ENCODE measurements around the gene SLC29A1.
A peak's percentile ranks its signal among the peaks of the same experiment; 100 is the strongest.

The SLC29A1 gene

GRCh38 chr6:44216677-44217331 lies 6.6 kb upstream of the SLC29A1 start, which contains the start of gene MYMX:
Gene MYMX (plus strand): TSS chr6:44216926. CDS start chr6:44217472, 546 bp downstream.
- Histone ChIP-seq H3K27ac (ENCODE audit: low read length) (no peak within 1 kb of the TSS), H3K79me2 (ENCODE audit: insufficient read depth, low read length) (no peaks in the 10 kb centered on the region), H3K4me2 (ENCODE audit: insufficient read depth, low read length) (no peak within 1 kb of the TSS), H3K9ac (ENCODE audit: low read depth, low read length) (no peak within 1 kb of the TSS), H2AFZ (ENCODE audit: low read depth, low read length) (no peak within 1 kb of the TSS), H3K4me3 (ENCODE audit: low read depth in 1 of 2, low read length in 2 of 2) (no peak within 1 kb of the TSS), H4K20me1 (ENCODE audit: insufficient read depth, low read length) (no peaks in the 10 kb centered on the region), H3K27me3 (ENCODE audit: insufficient read depth, low read length, poor library complexity) (peaks cover 29% of the 10 kb centered on the region), H3K4me1 (ENCODE audit: insufficient read depth, low read length) (peaks cover 6% of the 10 kb centered on the region), H3K36me3 (ENCODE audit: insufficient read depth, low read length) (no peaks in the 10 kb centered on the region), H3K9me3 (ENCODE audit: insufficient read depth, low read length, severe bottlenecking) (no peaks in the 10 kb centered on the region)
- TF ChIP-seq EZH2 (IDR thresholded peaks at IDR 0.05; ENCODE audit: borderline replicate concordance, low read depth, low read length, severe bottlenecking) (no peak), CTCF (IDR thresholded peaks at IDR 0.05; ENCODE audit: borderline replicate concordance, extremely low read depth, low read length, poor library complexity, severe bottlenecking) (no peak)
- DNase-seq (no peak), ATAC-seq (ENCODE audit: insufficient read depth, low read depth) (no peak)

GRCh38 chr6:44217332-44218143 lies 5.9 kb upstream of the SLC29A1 start:
- no peak for TF ChIP-seq EZH2 (IDR thresholded peaks at IDR 0.05; ENCODE audit: borderline replicate concordance, low read depth, low read length, severe bottlenecking)
- TF ChIP-seq CTCF (IDR thresholded peaks at IDR 0.05; ENCODE audit: borderline replicate concordance, extremely low read depth, low read length, poor library complexity, severe bottlenecking): no peak
- Histone ChIP-seq H3K4me1 (ENCODE audit: insufficient read depth, low read length) (peaks cover 7% of the 10 kb centered on the region), H3K9me3 (ENCODE audit: insufficient read depth, low read length, severe bottlenecking) (no peaks in the 10 kb centered on the region), H2AFZ (ENCODE audit: low read depth, low read length) (no peak overlapping the region), H3K9ac (ENCODE audit: low read depth, low read length) (no peak overlapping the region), H3K4me2 (ENCODE audit: insufficient read depth, low read length) (no peak overlapping the region), H3K79me2 (ENCODE audit: insufficient read depth, low read length) (no peaks in the 10 kb centered on the region), H4K20me1 (ENCODE audit: insufficient read depth, low read length) (no peaks in the 10 kb centered on the region), H3K27me3 (ENCODE audit: insufficient read depth, low read length, poor library complexity) (peaks cover 29% of the 10 kb centered on the region), H3K27ac (ENCODE audit: low read length) (no peak overlapping the region), H3K36me3 (ENCODE audit: insufficient read depth, low read length) (no peaks in the 10 kb centered on the region), H3K4me3 (ENCODE audit: low read depth in 1 of 2, low read length in 2 of 2) (no peak overlapping the region)
- ATAC-seq (ENCODE audit: insufficient read depth, low read depth): no peak
- no peak for DNase-seq

GRCh38 chr6:44219053-44219814 lies 4.2 kb upstream of the SLC29A1 start:
- TF ChIP-seq CTCF (IDR thresholded peaks at IDR 0.05; ENCODE audit: borderline replicate concordance, extremely low read depth, low read length, poor library complexity, severe bottlenecking) (no peak), EZH2 (IDR thresholded peaks at IDR 0.05; ENCODE audit: borderline replicate concordance, low read depth, low read length, severe bottlenecking) (peak; percentile 32)
- 0 out of 2 replicates have a peak overlapping the region, but pooled peaks have one; percentile 12 for H3K9ac ChIP-seq (ENCODE audit: low read depth, low read length)
- H3K36me3 ChIP-seq (ENCODE audit: insufficient read depth, low read length): no peaks in the 10 kb centered on the region
- peaks cover 21% of the 10 kb centered on the region for H3K4me1 ChIP-seq (ENCODE audit: insufficient read depth, low read length)
- H3K27me3 ChIP-seq (ENCODE audit: insufficient read depth, low read length, poor library complexity): peaks cover 29% of the 10 kb centered on the region
- H3K79me2 ChIP-seq (ENCODE audit: insufficient read depth, low read length): peaks cover 6% of the 10 kb centered on the region
- H3K9me3 ChIP-seq (ENCODE audit: insufficient read depth, low read length, severe bottlenecking): no peaks in the 10 kb centered on the region
- H3K4me3 ChIP-seq (ENCODE audit: low read depth in 1 of 2, low read length in 2 of 2): no peak overlapping the region
- no peaks in the 10 kb centered on the region for H4K20me1 ChIP-seq (ENCODE audit: insufficient read depth, low read length)
- DNase-seq (peak; percentile 66), ATAC-seq (ENCODE audit: insufficient read depth, low read depth) (peak; percentile 10; the same call in 1 of the 3 replicates)
- no peak overlapping the region for H3K27ac ChIP-seq (ENCODE audit: low read length)
- no peak overlapping the region; the same call in 1 of the 2 replicates for H2AFZ ChIP-seq (ENCODE audit: low read depth, low read length)
- H3K4me2 ChIP-seq (ENCODE audit: insufficient read depth, low read length): peak overlapping the region; percentile 44

All from DND-41 (cell line).